Uterus (tissue), 4 donors: ENCODE results near the gene NECTIN1. TPM values are rescaled to one million over a fixed set of nuclear protein-coding genes. Genes with fewer than 3 reads are reported as not detected.

Experiments used
- DNase-seq, 2 donors: peaks; one replicate each; pipeline ENCODE4 v3.0.0-alpha.2; 2019 to 2020
- H3K27ac ChIP-seq, 2 donors: fragments of 200-600 bp; sonication (generic); 1 replicate in 1 of 2; 2 replicates in 1 of 2; pipeline ENCODE4 v1.5.1; 2016 to 2018
- H3K27me3 ChIP-seq, 2 donors: fragments of 200-600 bp; sonication (generic); one replicate each; pipeline ENCODE4 v1.5.1; 2018 to 2019; ENCODE audit warnings: control low read depth in 1 of 2
- H3K36me3 ChIP-seq, 2 donors: fragments of 200-600 bp; sonication (generic); one replicate each; pipeline ENCODE4 v1.5.1; 2019; ENCODE audit warnings: control low read depth in 1 of 2
- H3K4me1 ChIP-seq, 2 donors: fragments of 200-600 bp; sonication (generic); one replicate each; pipeline ENCODE4 v1.5.1; 2018 to 2019; ENCODE audit warnings: control low read depth in 1 of 2
- H3K4me3 ChIP-seq, 2 donors: fragments of 200-600 bp; sonication (generic); 1 replicate in 1 of 2; 2 replicates in 1 of 2; pipeline ENCODE4 v1.5.1; 2018 to 2019; ENCODE audit warnings: mild to moderate bottlenecking in 1 of 2
- H3K9me3 ChIP-seq, 2 donors: fragments of 200-600 bp; sonication (generic); one replicate each; pipeline ENCODE4 v1.5.1; 2019; ENCODE audit warnings: control low read depth in 1 of 2
- CTCF ChIP-seq, 4 experiments: fragments of 200-600 bp in 2 of 4; fragments of 450-650 bp in 2 of 4; sonication (generic) in 2 of 4; IDR thresholded peaks; one replicate each; pipeline ENCODE4 v1.5.1; 2016 to 2019; ENCODE audit warnings: antibody characterized with exemption in 4 of 4, mild to moderate bottlenecking in 2 of 4, moderate library complexity in 1 of 4
- POLR2A ChIP-seq, 2 donors: fragments of 450-650 bp; IDR thresholded peaks; one replicate each; pipeline ENCODE4 v1.6.1; 2016; ENCODE audit warnings: antibody characterized with exemption in 2 of 2, mild to moderate bottlenecking in 1 of 2, moderate library complexity in 1 of 2
- intact Hi-C: fragments of 100-400 bp; cut with DNase I; formaldehyde crosslinking; loops from one replicate; pipeline ENCODE4 v1.15.1; 2023; ENCODE audit warnings: low total_unique reads
- total RNA-seq, 4 donors: library from RNA; depleted of rRNA in 3 of 4; stranded (reverse); fragments of >200 nt in 3 of 4; gene quantifications; one replicate each; pipeline versions ENCODE4 v1.1.0 to v1.2.4, GENCODE V29; 2014 to 2023
- donor health status: DM: yes; HTN: yes; CAD: no.

The NECTIN1 gene
- total RNA-seq, 4 donors from 2014 or later: 1.3 to 10.6 (median 9.2) TPM; not detected in 1

GRCh38 chr11:119640541-119640940, 88.5 kb downstream of the NECTIN1 start:
- H3K9me3 ChIP-seq: no peaks in the 10 kb centered on the region
- H3K4me3 ChIP-seq: no peak overlapping the region
- no peak overlapping the region for H3K27ac ChIP-seq
- H3K4me1 ChIP-seq: no peaks in the 10 kb centered on the region
- no peaks in the 10 kb centered on the region for H3K27me3 ChIP-seq
- no peaks in the 10 kb centered on the region for H3K36me3 ChIP-seq
- DNase-seq: no peak
- TF ChIP-seq POLR2A (IDR thresholded peaks at IDR 0.05) (no peak), CTCF (IDR thresholded peaks at IDR 0.05) (no peak)
- intact Hi-C loops: no loop called here

- DNase-seq: no peak
- intact Hi-C loops: no loop called here
Observed at GRCh38 chr11:119639642-119640205, 89.3 kb downstream of the NECTIN1 start.

GRCh38 chr11:119638851-119639250, 90.1 kb downstream of the NECTIN1 start:
- no peak for DNase-seq
- no peak for TF ChIP-seq CTCF (IDR thresholded peaks at IDR 0.05)
- no peak for TF ChIP-seq POLR2A (IDR thresholded peaks at IDR 0.05)
- intact Hi-C loops: no loop called here
- H3K27ac ChIP-seq: no peak overlapping the region
- H3K27me3 ChIP-seq: no peaks in the 10 kb centered on the region
- no peaks in the 10 kb centered on the region for H3K4me1 ChIP-seq
- H3K9me3 ChIP-seq: no peaks in the 10 kb centered on the region
- H3K36me3 ChIP-seq: no peaks in the 10 kb centered on the region
- no peak overlapping the region for H3K4me3 ChIP-seq

More at GRCh38 chr11:119639642-119640205, 89.3 kb downstream of the NECTIN1 start:
- Histone ChIP-seq H3K27me3 (no peaks in the 10 kb centered on the region), H3K36me3 (no peaks in the 10 kb centered on the region), H3K9me3 (no peaks in the 10 kb centered on the region), H3K4me3 (no peak overlapping the region), H3K27ac (no peak overlapping the region), H3K4me1 (no peaks in the 10 kb centered on the region)
- TF ChIP-seq POLR2A (IDR thresholded peaks at IDR 0.05) (no peak), CTCF (IDR thresholded peaks at IDR 0.05) (no peak)

GRCh38 chr11:119637481-119637880, 91.5 kb downstream of the NECTIN1 start:
- no peaks in the 10 kb centered on the region for H3K4me1 ChIP-seq
- intact Hi-C loops: no loop called here
- H3K27ac ChIP-seq: no peak overlapping the region
- H3K27me3 ChIP-seq: no peaks in the 10 kb centered on the region
- no peaks in the 10 kb centered on the region for H3K36me3 ChIP-seq
- H3K4me3 ChIP-seq: no peak overlapping the region
- no peaks in the 10 kb centered on the region for H3K9me3 ChIP-seq
- no peak for TF ChIP-seq POLR2A (IDR thresholded peaks at IDR 0.05)
- no peak for TF ChIP-seq CTCF (IDR thresholded peaks at IDR 0.05)
- DNase-seq: no peak

GRCh38 chr11:119635776-119636175, 93.2 kb downstream of the NECTIN1 start:
- no peaks in the 10 kb centered on the region for H3K36me3 ChIP-seq
- no peak for DNase-seq
- H3K4me1 ChIP-seq: no peaks in the 10 kb centered on the region
- no peak overlapping the region for H3K4me3 ChIP-seq
- intact Hi-C loops: no loop called here
- no peaks in the 10 kb centered on the region for H3K27me3 ChIP-seq
- no peaks in the 10 kb centered on the region for H3K9me3 ChIP-seq
- TF ChIP-seq CTCF (IDR thresholded peaks at IDR 0.05) (no peak), POLR2A (IDR thresholded peaks at IDR 0.05) (no peak)
- H3K27ac ChIP-seq: no peak overlapping the region
